Gastrocnemius medialis (tissue), 4 donors: ENCODE data around the gene SBK3. TPM values are rescaled to one million over a fixed set of nuclear protein-coding genes. Genes with fewer than 3 reads are reported as not detected.
A peak's percentile ranks its signal among the peaks of the same experiment; 100 is the strongest.
"Not testable (repeated sequence)": the region's sequence is repeated elsewhere in the genome, so short reads cannot be mapped to it uniquely, and the experiment has no call there.

Experiments
- ATAC-seq, 2 donors: fragments of 150-250 bp; one replicate each; pipeline ENCODE4 v1.9.1; 2016
- DNase-seq, 2 donors: peaks; one replicate each; pipeline ENCODE4 v3.0.0-alpha.2; 2019
- H3K27ac ChIP-seq, 4 donors: fragments of 200-600 bp; sonication (generic); 1 replicate in 1 of 4; 2 replicates in 3 of 4; pipeline ENCODE4 v1.5.1; 2016 to 2018; ENCODE audit warnings: mild to moderate bottlenecking in 2 of 4, moderate library complexity in 1 of 4
- H3K27me3 ChIP-seq, 3 donors: fragments of 200-600 bp; sonication (generic) in 2 of 3; 1 replicate in 1 of 3; 2 replicates in 2 of 3; pipeline versions ENCODE4 v1.5.1 to v1.6.0; 2016 to 2019; ENCODE audit warnings: mild to moderate bottlenecking in 1 of 3, moderate library complexity in 1 of 3
- H3K36me3 ChIP-seq, 2 donors: fragments of 200-600 bp; sonication (generic) in 1 of 2; one replicate each; pipeline ENCODE4 v1.5.1; 2017 to 2018
- H3K4me1 ChIP-seq, 2 donors: fragments of 200-600 bp; sonication (generic) in 1 of 2; one replicate each; pipeline ENCODE4 v1.5.1; 2016 to 2017; ENCODE audit warnings: mild to moderate bottlenecking in 2 of 2
- H3K4me3 ChIP-seq, 4 donors: fragments of 200-600 bp; sonication (generic) in 3 of 4; 1 replicate in 1 of 4; 2 replicates in 3 of 4; pipeline ENCODE4 v1.5.1; 2016 to 2019; ENCODE audit warnings: mild to moderate bottlenecking in 2 of 4
- H3K9me3 ChIP-seq, 3 donors: fragments of 200-600 bp; sonication (generic) in 2 of 3; 1 replicate in 1 of 3; 2 replicates in 2 of 3; pipeline ENCODE4 v1.5.1; 2016 to 2019
- POLR2A ChIP-seq, 2 donors: fragments of 450-650 bp; IDR thresholded peaks; one replicate each; pipeline ENCODE4 v1.6.1; 2017; ENCODE audit warnings: antibody characterized with exemption in 2 of 2, mild to moderate bottlenecking in 2 of 2, moderate library complexity in 2 of 2
- in situ Hi-C, 4 donors: fragments of 200-750 bp; cut with MboI; loops; one replicate each; pipeline versions ENCODE4 v1.15.0 to v1.8.0; 2017; ENCODE audit warnings: low sequenced_read_pairs in 4 of 4
- intact Hi-C: fragments of 100-400 bp; cut with DNase I; formaldehyde crosslinking; loops from one replicate; pipeline ENCODE4 v1.15.1; 2023; ENCODE audit warnings: low total_unique reads
- total RNA-seq, 4 donors: library from RNA; depleted of rRNA; stranded (reverse); fragments of >200 nt; gene quantifications; one replicate each; pipeline versions ENCODE4 v1.1.0 to v1.2.3, GENCODE V29; 2016
- TF ChIP-seq, protein P1 (sequence below), 5 experiments: fragments of 450-650 bp in 3 of 5; fragments of 200-600 bp in 2 of 5; sonication (generic) in 2 of 5; IDR thresholded peaks in 4 of 5; conservative IDR thresholded peaks in 1 of 5; 1 replicate in 4 of 5; 2 replicates in 1 of 5; pipeline ENCODE4 v1.5.1; 2016 to 2019; ENCODE audit warnings: antibody characterized with exemption in 5 of 5, mild to moderate bottlenecking in 3 of 5, moderate library complexity in 3 of 5

SBK3 gene
- total RNA-seq, 4 donors from 2014 or later: 3.1 to 24.1 (median 6.8) TPM

DNA sequence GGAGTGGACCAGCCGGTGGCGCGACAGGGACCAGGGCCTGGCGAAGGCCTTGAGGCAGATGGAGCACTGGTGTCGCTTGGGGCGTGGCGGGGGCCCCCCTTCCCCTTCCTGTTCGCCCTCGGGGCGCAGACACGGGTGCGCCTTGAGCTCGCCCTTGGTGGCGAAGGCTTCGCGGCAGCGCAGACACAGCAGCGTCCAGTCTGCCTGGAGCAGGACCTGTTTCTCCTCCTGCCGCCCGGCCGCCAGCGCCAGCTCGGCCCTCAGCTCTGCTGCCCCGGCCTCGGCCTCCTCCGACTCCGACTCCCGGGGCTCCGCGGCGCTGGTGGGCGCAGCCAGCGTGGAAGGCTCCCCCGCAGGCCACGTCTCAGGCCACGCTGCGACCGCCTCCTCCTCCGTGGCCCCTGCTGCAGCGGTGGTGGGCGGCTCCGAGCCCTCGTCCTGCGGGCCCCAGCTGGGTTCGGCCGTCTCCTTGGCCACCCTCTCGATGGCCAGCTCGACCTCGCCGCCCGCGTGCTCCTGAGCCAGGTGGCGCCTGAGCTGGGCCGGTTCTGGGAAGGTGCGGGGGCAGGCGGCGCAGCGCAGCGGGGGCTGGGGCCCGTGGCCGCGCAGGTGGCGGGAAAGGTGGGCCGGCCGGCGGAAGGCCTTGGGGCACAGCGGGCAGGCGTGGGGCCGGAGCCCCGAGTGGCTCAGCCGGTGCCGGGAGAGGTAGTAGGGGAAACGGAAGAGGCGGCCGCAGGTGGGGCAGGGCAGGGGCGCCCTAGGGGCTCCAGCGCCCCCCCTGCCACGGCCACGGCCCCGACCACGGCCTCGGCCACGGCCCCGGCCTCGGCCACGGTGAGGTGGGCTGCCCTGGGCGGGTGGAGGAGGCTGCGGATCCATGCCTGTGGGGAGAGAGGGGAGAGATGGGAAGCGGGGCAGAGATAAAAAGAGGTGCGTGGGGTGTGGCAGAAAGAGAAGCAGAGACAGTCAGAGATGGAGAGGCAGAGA is 33.7 kb upstream of the SBK3 start:
- DNase-seq (no peak), ATAC-seq (no peak)
- intact Hi-C loops: no loop called here
- in situ Hi-C loops: no loop called here
- Histone ChIP-seq H3K27ac (peak overlapping the region; percentile 96 to 100 (median 98)), H3K36me3 (peaks cover 0 to 13% of the 10 kb centered on the region in 2 donors), H3K9me3 (no peaks in the 10 kb centered on the region), H3K4me3 (peak overlapping the region; percentile 92 to 98 (median 96)), H3K27me3 (no peaks in the 10 kb centered on the region), H3K4me1 (peaks cover 3 to 19% of the 10 kb centered on the region in 2 donors)
- TF ChIP-seq POLR2A (IDR thresholded peaks at IDR 0.05): no peak
- TF ChIP-seq, protein P1, sequence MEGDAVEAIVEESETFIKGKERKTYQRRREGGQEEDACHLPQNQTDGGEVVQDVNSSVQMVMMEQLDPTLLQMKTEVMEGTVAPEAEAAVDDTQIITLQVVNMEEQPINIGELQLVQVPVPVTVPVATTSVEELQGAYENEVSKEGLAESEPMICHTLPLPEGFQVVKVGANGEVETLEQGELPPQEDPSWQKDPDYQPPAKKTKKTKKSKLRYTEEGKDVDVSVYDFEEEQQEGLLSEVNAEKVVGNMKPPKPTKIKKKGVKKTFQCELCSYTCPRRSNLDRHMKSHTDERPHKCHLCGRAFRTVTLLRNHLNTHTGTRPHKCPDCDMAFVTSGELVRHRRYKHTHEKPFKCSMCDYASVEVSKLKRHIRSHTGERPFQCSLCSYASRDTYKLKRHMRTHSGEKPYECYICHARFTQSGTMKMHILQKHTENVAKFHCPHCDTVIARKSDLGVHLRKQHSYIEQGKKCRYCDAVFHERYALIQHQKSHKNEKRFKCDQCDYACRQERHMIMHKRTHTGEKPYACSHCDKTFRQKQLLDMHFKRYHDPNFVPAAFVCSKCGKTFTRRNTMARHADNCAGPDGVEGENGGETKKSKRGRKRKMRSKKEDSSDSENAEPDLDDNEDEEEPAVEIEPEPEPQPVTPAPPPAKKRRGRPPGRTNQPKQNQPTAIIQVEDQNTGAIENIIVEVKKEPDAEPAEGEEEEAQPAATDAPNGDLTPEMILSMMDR (IDR thresholded peaks at IDR 0.05 in 4 of 5, conservative IDR thresholded peaks at IDR 0.05 in 1 of 5): no peak

DNA sequence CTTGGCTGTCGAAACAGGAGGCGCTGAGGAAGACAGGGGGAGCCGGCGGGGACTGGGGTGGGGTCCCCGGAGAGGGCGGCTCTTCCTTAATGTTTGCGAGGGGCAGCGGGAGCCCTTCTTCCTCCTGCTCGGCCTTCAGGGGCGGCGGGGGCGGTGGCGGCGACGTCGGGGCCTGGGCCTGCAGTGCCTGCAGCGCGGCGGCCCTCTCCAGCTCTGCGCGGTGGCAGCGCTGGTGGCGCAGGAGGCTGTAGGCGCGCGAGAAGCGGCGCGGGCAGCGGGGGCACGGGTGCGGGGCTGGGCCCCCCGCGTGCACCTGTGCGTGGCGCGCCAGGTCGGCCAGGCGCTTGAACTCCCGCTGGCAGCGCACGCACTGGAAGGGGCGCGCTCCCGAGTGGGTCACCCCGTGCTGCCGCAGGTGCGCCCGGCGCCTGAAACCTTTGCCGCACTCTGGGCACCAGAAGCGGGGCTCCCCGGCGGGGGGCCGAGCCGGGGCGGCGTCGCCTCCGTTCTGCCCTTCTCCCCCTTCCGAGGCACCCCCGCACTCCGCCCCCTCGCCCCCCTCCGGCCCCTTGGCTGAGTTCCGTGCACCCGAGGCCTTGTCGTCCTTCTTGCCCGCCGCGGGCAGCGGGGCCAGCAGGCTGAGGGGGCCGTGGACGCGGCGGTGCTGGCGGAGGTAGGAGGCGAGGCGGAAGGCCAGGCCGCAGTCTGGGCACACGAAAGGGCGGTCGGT is 32.9 kb upstream of the SBK3 start:
- no peak for ATAC-seq
- no peaks in the 10 kb centered on the region for H3K9me3 ChIP-seq
- intact Hi-C loops (no loop called here), in situ Hi-C loops (no loop called here)
- no peaks in the 10 kb centered on the region for H3K27me3 ChIP-seq
- peaks cover 3 to 19% of the 10 kb centered on the region in 2 donors for H3K4me1 ChIP-seq
- no peak overlapping the region for H3K27ac ChIP-seq
- DNase-seq: no peak
- H3K4me3 ChIP-seq: no peak overlapping the region
- TF ChIP-seq, protein P1 (IDR thresholded peaks at IDR 0.05 in 4 of 5, conservative IDR thresholded peaks at IDR 0.05 in 1 of 5): no peak
- TF ChIP-seq POLR2A (IDR thresholded peaks at IDR 0.05): no peak
- peaks cover 0 to 13% of the 10 kb centered on the region in 2 donors for H3K36me3 ChIP-seq

DNA sequence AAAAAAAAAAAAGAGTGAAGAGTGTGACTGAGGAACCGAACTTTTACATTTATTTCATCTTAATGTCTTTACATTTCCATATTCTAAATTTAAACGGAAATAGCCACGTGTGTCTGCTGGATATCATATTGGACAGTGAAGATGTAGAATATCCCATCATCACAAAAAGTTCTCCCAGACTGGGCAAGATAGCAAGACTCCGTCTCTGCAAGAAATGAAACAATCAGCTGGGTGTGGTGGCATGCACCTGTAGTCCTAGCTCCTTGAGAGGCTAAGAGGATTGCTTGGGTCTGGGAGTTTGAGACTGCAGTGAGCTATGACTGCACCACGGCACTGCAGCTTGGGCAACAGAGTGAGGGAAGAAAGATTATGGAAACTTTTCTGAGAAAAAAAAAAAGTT is 31.4 kb upstream of the SBK3 start:
- no peak for ATAC-seq

DNA sequence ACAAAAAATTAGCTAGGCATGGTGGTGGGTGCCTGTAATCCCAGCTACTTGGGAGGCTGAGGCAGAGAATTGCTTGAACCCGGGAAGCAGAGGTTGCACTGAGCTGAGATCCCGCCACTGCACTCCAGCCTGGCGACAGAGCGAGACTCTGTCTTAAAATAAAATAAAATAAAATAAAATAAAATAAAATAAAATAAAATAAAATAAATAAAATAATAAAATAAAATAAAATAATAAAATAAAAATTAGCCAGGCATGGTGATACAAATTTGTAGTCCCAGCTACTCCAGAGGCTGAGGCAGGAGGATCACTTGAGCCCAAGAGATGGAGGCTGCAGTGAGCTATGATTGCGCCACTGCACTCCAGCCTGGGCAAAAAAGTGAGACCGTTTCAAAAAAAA is 28.6 kb upstream of the SBK3 start:
- ATAC-seq, DNase-seq, H3K27me3 ChIP-seq, H3K4me3 ChIP-seq, in situ Hi-C loops, H3K4me1 ChIP-seq, intact Hi-C loops, H3K9me3 ChIP-seq, H3K27ac ChIP-seq: not testable (repeated sequence)
- peaks cover 0 to 13% of the 10 kb centered on the region in 2 donors for H3K36me3 ChIP-seq

More for the DNA sequence above, 31.4 kb upstream of the SBK3 start:
- no peak for DNase-seq
- Histone ChIP-seq H3K4me3 (no peak overlapping the region), H3K36me3 (peaks cover 0 to 13% of the 10 kb centered on the region in 2 donors), H3K27me3 (no peaks in the 10 kb centered on the region), H3K27ac (no peak overlapping the region), H3K9me3 (no peaks in the 10 kb centered on the region), H3K4me1 (peaks cover 3 to 16% of the 10 kb centered on the region in 2 donors)
- intact Hi-C loops (no loop called here), in situ Hi-C loops (no loop called here)
- TF ChIP-seq, protein P1 (IDR thresholded peaks at IDR 0.05 in 4 of 5, conservative IDR thresholded peaks at IDR 0.05 in 1 of 5): no peak
- no peak for TF ChIP-seq POLR2A (IDR thresholded peaks at IDR 0.05)

DNA sequence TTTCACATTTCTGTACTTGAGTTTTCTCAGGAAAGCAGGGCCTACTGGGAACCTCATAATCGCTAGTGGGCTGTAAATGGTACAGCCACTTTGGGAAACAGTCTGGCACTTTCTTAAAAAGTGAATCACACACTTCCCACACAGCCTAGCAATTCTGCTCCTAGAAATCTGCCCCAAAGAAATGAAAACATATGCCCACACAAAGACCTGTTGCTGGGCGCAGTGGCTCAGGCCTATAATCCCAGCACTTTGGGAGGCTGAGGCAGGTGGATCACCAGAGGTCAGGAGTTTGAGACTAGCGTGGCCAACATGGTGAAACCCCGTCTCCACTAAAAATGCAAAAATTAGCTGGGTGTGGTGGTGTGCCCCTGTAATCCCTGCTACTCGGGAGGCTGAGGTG is 24.1 kb upstream of the SBK3 start:
- H3K27ac ChIP-seq, H3K27me3 ChIP-seq, H3K36me3 ChIP-seq, intact Hi-C loops, H3K9me3 ChIP-seq, H3K4me1 ChIP-seq, ATAC-seq, in situ Hi-C loops, DNase-seq, H3K4me3 ChIP-seq: not testable (repeated sequence)
